ENCODE measurements around the gene NFATC2IP. TPM values are rescaled to one million over a fixed set of nuclear protein-coding genes. Genes with fewer than 3 reads are reported as not detected.

NFATC2IP gene
- total and polyA plus RNA-seq, 9 of the 15 experiments (the other 6 are each of a cell fraction or from before 2014, with no cell fraction given): 15.6 to 106 (median 46.9) TPM

GRCh38 chr16:28987170-28987853, 36.6 kb downstream of the NFATC2IP start:
- Histone ChIP-seq H3K4me3 (no peak overlapping the region), H3K79me2 (ENCODE audit: control insufficient read depth, insufficient read depth, low read length) (no peaks in the 10 kb centered on the region), H3K4me2 (ENCODE audit: insufficient read depth, low read length) (no peak overlapping the region), H3K9me1 (ENCODE audit: control insufficient read depth, insufficient read depth, low read length) (peaks cover 3% of the 10 kb centered on the region), H3K9ac (ENCODE audit: insufficient read depth in 1 of 2, low read depth in 2 of 2, low read length in 2 of 2) (no peak overlapping the region), H4K20me1 (replicated peaks; ENCODE audit: control insufficient read depth, insufficient read depth, low read length) (no peaks in the 10 kb centered on the region), H3K27ac (ENCODE audit: extremely low read depth, low read depth, low read length) (no peak overlapping the region), H3K27me3 (ENCODE audit: control insufficient read depth in 2 of 2, insufficient read depth in 2 of 2, low read length in 2 of 2) (no peaks in the 10 kb centered on the region), H3K9me3 (replicated peaks; ENCODE audit: control insufficient read depth, insufficient read depth, low read depth, low read length) (no peaks in the 10 kb centered on the region), H2AFZ (ENCODE audit: low read depth, low read length) (no peak overlapping the region), H3K4me1 (replicated peaks in 1 of 2; ENCODE audit: control insufficient read depth in 2 of 2, insufficient read depth in 2 of 2, low read length in 2 of 2) (peaks cover 0 to 45% of the 10 kb centered on the region in 2 experiments; a peak in 3 of 5 replicates), H3K36me3 (ENCODE audit: control insufficient read depth, insufficient read depth, low read length) (peaks cover 20% of the 10 kb centered on the region; the same call in 2 of the 3 replicates)
- WGBS (ENCODE audit: insufficient coverage, low coverage, missing lambda C conversion rate): 86% methylated on average over 4 of the region's 4 CpGs
- ChIA-PET CTCF (ENCODE audit: low intra/inter-chr PET ratio) (no interaction called here), POLR2A (interaction anchor here (0.6 to 1.6 kb wide), 3 partner anchors 9 to 13 kb away, joined by 3 to 7 read pairs (median 4); partner anchors contain the start of gene SPNS1)
- ATAC-seq (no peak), DNase-seq (ENCODE audit: extremely low read depth in 1 of 4, low spot score in 3 of 4) (no peak), FAIRE-seq (peak; percentile 26)
- TF ChIP-seq ZNF24 (IDR thresholded peaks at IDR 0.05) (peak; percentile 86), CTCF (IDR thresholded peaks at IDR 0.05 in 2 of 3, conservative IDR thresholded peaks at IDR 0.05 in 1 of 3; ENCODE audit: insufficient read depth in 2 of 3, low read depth in 1 of 3, low read length in 3 of 3) (no peak)
- intact Hi-C loops (cut with micrococcal nuclease) (no loop called here), in situ Hi-C loops (cut with MboI) (loop anchor here (10.0 to 25.0 kb wide), 2 partner anchors 97 to 1225 kb away; no protein-coding TSS in a partner anchor)
- no TSS peak for BruUV-seq (replicated peaks)

Data from K562 (cell line).